Prostate gland (tissue), 2 donors: ENCODE results near the gene HNRNPF.

ENCODE experiments used
- POLR2A ChIP-seq: fragments of 450-650 bp; IDR thresholded peaks from one replicate; pipeline ENCODE4 v1.6.1; 2016; ENCODE audit warnings: antibody characterized with exemption, mild to moderate bottlenecking
- POLR2AphosphoS5 ChIP-seq: sonication (generic); formaldehyde crosslinking; IDR thresholded peaks from one replicate; pipeline ENCODE4 v1.6.1; 2017; ENCODE audit warnings: antibody characterized with exemption
- TF ChIP-seq, protein P1 (sequence below), 4 experiments: fragments of 200-600 bp in 2 of 4; fragments of 450-650 bp in 2 of 4; sonication (generic) in 2 of 4; IDR thresholded peaks; 1 replicate in 3 of 4; 2 replicates in 1 of 4; pipeline ENCODE4 v1.5.1; 2016 to 2019; ENCODE audit warnings: antibody characterized with exemption in 4 of 4, mild to moderate bottlenecking in 2 of 4, moderate library complexity in 2 of 4

- TF ChIP-seq POLR2AphosphoS5 (no peak), POLR2A (no peak)
- TF ChIP-seq, protein P1, sequence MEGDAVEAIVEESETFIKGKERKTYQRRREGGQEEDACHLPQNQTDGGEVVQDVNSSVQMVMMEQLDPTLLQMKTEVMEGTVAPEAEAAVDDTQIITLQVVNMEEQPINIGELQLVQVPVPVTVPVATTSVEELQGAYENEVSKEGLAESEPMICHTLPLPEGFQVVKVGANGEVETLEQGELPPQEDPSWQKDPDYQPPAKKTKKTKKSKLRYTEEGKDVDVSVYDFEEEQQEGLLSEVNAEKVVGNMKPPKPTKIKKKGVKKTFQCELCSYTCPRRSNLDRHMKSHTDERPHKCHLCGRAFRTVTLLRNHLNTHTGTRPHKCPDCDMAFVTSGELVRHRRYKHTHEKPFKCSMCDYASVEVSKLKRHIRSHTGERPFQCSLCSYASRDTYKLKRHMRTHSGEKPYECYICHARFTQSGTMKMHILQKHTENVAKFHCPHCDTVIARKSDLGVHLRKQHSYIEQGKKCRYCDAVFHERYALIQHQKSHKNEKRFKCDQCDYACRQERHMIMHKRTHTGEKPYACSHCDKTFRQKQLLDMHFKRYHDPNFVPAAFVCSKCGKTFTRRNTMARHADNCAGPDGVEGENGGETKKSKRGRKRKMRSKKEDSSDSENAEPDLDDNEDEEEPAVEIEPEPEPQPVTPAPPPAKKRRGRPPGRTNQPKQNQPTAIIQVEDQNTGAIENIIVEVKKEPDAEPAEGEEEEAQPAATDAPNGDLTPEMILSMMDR (IDR thresholded peaks at IDR 0.05) = no peak
Observed at GRCh38 chr10:43411536-43411935, 2.5 kb upstream of the HNRNPF start.
